ENCODE measurements around the gene CD63. TPM values are rescaled to one million over a fixed set of nuclear protein-coding genes. Genes with fewer than 3 reads are reported as not detected.

Gene CD63
- total and polyA plus RNA-seq, 9 of the 15 experiments (the other 6 are each of a cell fraction or from before 2014, with no cell fraction given), result 313 to 735 (median 433) TPM

GRCh38 chr12:55715833-55716581 is 12.8 kb downstream of the CD63 start, which contains the start of gene BLOC1S1 (continued):
- TF ChIP-seq DMBX1 (CRISPR knock-in tag; IDR thresholded peaks at IDR 0.05; ENCODE audit: borderline replicate concordance) (peak; percentile 65; the same call in 1 of the 2 replicates), ZNF253 (CRISPR knock-in tag; conservative IDR thresholded peaks at IDR 0.05) (no peak), RB1 (IDR thresholded peaks at IDR 0.05; ENCODE audit: low read depth) (peak; percentile 82), YBX1 (IDR thresholded peaks at IDR 0.05) (no peak), NCOA2 (IDR thresholded peaks at IDR 0.05; ENCODE audit: partially characterized antibody in 2 of 2) (no peak), SOX6 (IDR thresholded peaks at IDR 0.05) (peak; percentile 35; the same call in 1 of the 2 replicates), EWSR1 (IDR thresholded peaks at IDR 0.05; ENCODE audit: borderline replicate concordance, low read depth, partially characterized antibody) (no peak), BACH1 (tag; IDR thresholded peaks at IDR 0.05) (no peak), EGR1 (conservative IDR thresholded peaks at IDR 0.05) (no peak; the same call in 1 of the 2 replicates), E2F8 (IDR thresholded peaks at IDR 0.05; ENCODE audit: low read depth, partially characterized antibody) (peak; percentile 86), ZNF174 (CRISPR knock-in tag; IDR thresholded peaks at IDR 0.05) (no peak)
- TF ChIP-seq, protein P1, sequence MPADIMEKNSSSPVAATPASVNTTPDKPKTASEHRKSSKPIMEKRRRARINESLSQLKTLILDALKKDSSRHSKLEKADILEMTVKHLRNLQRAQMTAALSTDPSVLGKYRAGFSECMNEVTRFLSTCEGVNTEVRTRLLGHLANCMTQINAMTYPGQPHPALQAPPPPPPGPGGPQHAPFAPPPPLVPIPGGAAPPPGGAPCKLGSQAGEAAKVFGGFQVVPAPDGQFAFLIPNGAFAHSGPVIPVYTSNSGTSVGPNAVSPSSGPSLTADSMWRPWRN (IDR thresholded peaks at IDR 0.05; ENCODE audit: low read depth), result peak; percentile 15; the same call in 1 of the 2 replicates
- TF ChIP-seq, protein P2, sequence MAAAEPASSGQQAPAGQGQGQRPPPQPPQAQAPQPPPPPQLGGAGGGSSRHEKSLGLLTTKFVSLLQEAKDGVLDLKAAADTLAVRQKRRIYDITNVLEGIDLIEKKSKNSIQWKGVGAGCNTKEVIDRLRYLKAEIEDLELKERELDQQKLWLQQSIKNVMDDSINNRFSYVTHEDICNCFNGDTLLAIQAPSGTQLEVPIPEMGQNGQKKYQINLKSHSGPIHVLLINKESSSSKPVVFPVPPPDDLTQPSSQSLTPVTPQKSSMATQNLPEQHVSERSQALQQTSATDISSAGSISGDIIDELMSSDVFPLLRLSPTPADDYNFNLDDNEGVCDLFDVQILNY (CRISPR knock-in tag; IDR thresholded peaks at IDR 0.05), result no peak
- TF ChIP-seq, protein P3, sequence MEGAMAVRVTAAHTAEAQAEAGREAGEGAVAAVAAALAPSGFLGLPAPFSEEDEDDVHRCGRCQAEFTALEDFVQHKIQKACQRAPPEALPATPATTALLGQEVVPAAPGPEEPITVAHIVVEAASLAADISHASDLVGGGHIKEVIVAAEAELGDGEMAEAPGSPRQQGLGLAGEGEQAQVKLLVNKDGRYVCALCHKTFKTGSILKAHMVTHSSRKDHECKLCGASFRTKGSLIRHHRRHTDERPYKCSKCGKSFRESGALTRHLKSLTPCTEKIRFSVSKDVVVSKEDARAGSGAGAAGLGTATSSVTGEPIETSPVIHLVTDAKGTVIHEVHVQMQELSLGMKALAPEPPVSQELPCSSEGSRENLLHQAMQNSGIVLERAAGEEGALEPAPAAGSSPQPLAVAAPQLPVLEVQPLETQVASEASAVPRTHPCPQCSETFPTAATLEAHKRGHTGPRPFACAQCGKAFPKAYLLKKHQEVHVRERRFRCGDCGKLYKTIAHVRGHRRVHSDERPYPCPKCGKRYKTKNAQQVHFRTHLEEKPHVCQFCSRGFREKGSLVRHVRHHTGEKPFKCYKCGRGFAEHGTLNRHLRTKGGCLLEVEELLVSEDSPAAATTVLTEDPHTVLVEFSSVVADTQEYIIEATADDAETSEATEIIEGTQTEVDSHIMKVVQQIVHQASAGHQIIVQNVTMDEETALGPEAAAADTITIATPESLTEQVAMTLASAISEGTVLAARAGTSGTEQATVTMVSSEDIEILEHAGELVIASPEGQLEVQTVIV (CRISPR knock-in tag; IDR thresholded peaks at IDR 0.05; ENCODE audit: borderline replicate concordance), result no peak
- TF ChIP-seq, protein P4, sequence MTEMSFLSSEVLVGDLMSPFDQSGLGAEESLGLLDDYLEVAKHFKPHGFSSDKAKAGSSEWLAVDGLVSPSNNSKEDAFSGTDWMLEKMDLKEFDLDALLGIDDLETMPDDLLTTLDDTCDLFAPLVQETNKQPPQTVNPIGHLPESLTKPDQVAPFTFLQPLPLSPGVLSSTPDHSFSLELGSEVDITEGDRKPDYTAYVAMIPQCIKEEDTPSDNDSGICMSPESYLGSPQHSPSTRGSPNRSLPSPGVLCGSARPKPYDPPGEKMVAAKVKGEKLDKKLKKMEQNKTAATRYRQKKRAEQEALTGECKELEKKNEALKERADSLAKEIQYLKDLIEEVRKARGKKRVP (CRISPR knock-in tag; IDR thresholded peaks at IDR 0.05), result no peak

All from K562 (cell line).